Kasumi-1 (cell line): ENCODE data around the gene MAP6D1.

Source experiments
- DNase-seq, 2 experiments: peaks; one replicate each; lab custom pipeline; 2025; lab: John Stamatoyannopoulos, UW

The MAP6D1 gene

GRCh38 chr3:183823963-183824362 lies 1.4 kb downstream of the MAP6D1 start:
- DNase-seq: peak; percentile 7 to 17

GRCh38 chr3:183822631-183823030 lies 2.7 kb downstream of the MAP6D1 start:
- DNase-seq: no peak

DNA sequence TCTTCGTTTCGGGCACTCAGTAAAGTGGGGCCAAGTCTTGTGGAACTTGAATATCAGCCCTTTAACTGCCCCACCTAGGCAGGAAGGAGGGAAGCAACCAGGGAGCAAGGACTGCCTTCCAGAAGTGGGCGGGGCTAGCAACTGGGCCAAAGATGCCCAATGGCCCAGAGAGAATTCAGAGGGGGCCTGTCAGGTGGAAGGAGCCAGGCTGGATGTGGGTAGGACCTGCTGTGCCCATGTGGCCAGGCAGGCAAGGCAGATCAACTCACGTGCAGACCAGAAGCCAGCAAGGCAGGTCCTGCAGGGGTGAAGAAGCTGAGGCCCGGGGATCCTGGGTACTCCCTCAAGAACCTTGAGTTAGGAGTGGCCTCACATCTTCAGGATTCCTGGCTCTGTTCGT lies 5.5 kb downstream of the MAP6D1 start:
- DNase-seq: no peak

GRCh38 chr3:183818706-183819624 lies 6.4 kb downstream of the MAP6D1 start:
- DNase-seq: no peak

DNA sequence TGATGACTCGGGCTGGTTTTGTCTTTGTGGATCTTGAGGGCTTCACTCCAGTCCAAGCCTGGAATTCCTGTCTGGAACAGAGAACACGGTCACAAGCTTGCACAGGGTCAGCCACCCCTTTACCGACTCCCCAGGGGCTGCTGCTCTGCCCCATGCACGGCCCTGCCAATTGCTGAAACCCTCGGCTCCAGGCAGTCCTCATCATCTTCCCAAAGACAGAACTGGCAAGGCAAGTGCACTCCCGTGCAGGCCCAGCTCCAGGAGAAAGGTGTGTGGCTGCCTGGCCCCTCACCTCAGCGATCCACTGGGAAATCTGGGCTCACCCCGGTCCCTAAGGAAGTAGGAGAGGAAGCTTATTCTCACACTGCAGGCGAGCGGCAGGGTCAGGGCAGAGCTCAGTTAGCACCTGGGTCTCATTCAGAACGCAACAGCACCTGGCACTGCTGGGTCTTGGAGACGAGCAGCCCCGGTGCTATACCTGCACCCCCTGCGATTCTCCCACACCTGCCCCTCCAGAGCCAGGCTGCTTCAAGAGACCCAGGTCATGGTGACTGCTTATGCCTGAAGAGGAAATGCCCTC lies 7.2 kb downstream of the MAP6D1 start:
- no peak for DNase-seq

DNA sequence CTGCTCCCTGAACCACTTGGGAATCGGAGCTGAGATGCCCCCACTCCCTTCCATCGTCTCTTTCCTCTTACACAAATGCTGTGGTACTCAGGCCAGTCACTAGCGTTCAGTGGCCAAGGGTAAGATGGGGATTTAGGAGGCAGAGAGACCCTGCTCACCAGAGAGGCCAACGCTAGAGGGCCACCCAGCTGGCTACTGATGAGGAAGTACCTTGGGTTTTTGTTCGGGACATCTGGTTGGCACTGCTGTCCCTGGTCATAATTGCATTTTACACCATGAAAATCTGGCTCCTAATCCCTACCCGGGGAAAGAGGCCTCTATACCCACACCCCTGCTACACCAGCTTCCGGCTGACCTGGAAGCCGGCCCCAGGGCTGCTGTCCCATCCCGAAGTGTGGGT lies 7.7 kb downstream of the MAP6D1 start:
- no peak for DNase-seq

DNA sequence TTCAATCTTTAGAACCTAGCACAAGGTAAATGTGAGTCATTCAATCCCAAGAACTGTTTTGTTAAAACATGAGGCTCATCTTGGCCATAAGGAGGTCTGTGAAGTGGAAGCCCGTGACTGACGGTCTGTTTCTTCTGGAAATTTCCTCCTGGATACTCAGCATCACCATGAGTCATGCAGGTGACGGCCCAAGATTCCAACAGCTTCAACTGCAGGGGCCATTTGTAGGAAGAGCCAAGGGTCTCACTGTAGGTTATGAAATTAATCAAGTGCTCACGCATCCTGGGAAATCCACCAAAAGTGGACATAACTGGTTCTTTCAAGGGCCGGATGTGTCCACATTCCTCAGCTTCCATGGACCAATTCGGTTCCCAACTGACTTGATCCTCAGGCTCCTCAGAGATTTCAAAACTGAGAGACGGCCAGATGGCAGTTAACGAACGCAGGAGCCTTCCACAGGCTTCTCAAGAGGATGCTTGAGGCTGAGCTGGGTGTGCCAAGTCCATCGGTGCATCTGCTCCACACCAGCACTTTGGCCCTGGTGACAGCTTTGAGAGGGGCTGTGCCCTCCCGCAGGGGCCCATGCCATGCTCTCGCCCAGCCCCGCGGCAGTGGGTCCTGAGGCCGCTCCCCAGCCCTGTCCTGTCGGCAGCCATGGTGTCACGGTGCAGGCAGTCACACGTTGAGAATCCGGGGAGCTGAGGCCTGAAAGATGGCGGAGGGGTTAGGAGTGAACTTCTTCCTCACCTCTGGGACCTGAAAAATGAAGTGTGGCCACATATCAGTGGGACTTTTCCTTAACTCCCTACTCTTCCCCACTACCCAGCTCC lies 8.5 kb downstream of the MAP6D1 start:
- no peak for DNase-seq

DNA sequence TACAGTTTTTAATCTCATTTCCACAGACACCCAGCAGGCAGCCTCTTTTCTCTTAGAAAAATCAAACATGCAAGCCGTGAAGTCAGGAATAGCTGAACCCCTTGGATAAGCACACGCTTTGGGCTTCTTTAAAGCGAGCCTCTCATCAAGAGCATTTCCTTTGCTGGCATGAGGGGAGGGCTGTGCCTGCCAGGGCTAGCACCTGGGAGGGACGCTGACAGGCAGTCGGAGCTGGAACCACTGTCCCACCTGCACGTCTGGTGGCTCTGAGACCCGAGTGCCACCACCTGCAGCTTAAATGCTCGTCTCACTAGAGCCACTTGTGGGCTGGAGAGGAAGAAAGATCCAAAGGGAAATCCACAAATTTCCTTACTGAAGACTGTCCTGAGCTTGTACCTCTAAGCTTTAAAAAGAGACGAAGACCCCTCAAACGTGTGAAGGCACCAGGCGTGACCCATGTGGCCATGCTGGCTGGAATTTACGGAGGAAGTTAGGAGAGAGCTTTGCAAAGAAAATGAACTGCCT lies 9.4 kb downstream of the MAP6D1 start:
- no peak for DNase-seq

- DNase-seq: no peak
Observed at GRCh38 chr3:183815563-183815940, 9.8 kb downstream of the MAP6D1 start.

GRCh38 chr3:183814240-183814639 lies 11.1 kb downstream of the MAP6D1 start:
- no peak for DNase-seq

- DNase-seq: no peak
Observed at GRCh38 chr3:183812761-183813445, 12.5 kb downstream of the MAP6D1 start.

DNA sequence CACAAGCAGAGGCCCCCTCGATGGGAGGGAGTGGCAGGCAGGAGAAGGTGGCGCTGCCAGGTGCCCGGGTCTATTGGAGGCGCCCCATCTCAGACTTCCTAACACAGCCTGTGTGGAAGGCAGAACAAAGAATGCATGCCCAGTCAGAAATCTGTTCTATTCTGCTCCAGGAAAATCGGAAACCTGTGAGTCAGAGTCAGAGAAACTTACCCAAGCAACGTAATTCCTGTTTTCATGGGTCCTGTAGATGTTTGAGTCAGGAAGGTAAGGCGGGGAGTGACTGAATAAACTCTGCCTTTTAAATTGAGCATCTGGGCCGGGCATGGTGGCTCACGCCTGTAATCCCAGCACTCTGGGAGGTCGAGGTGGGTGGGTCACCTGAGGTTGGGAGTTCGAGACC lies 13.7 kb downstream of the MAP6D1 start:
- no peak for DNase-seq

DNA sequence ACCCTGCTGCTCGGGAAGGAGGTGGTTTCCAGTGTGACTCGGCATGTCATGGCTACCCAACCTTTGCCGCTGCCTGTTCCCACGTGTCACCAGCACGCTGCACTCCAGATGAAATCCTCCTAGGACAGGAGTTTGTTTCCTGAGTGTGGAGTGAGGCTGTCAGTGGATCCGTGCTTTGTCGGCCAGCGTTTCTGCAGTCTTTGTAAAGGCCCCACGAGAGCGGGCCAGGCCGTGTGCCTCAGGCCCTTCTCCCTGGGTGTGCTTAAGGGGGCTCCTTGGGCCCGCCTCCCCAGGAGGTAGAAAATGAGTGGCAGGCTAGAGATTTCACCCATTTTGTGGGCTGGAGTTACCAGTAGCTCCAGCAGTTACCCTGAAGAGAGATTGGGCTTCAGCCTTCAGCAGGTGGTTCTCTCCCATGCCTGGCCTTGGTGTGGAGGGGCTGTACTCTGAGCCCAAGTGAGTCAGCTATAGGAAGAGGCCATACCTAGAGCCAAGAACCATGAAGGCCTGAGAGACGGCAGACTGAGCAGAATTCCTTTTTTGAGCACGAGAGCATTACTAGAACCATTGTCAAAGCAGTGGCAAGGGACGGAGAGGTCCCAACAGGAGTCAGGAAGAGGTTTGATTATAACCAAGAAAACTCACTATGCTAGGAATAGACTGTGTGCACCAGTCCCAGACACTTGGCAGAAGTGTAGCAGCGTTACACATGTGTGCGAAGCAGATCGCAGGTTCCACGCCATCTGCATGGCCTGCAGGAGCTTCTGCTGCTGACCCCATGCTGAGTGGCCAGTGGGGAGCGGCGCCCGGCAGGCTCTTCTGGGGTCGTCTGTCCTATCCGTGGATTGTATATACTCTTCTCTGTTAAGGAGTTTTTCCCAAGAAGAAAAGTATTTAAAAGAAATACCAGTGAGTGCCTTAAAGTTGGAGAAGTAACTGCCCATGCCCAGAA lies 14.5 kb downstream of the MAP6D1 start:
- DNase-seq: no peak

GRCh38 chr3:183809270-183809669 lies 16.1 kb downstream of the MAP6D1 start:
- DNase-seq: no peak

- no peak for DNase-seq
Observed at GRCh38 chr3:183808355-183808754, 17.0 kb downstream of the MAP6D1 start.

DNA sequence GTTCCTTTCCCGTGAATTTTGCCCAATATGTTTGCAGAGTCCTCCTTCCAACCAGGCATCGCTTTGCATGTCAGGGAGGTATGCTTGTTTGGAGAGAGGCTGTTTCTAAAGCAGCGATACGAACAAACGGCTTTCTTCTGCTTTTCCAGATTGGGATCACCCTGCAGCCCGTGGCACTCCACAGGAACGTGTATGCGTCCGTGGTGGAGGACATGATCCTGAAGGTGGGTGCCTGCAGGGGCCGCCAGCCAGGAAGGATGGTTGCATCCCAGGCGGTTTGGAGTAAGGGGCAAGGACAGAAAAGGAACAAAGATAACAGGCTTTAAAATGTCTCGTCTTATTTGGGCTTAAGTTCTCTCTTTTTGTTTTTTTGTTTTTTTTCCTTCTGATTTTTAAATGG lies 17.5 kb downstream of the MAP6D1 start:
- DNase-seq: no peak

GRCh38 chr3:183807209-183807728 lies 18.1 kb downstream of the MAP6D1 start:
- no peak for DNase-seq

- no peak for DNase-seq
Observed at GRCh38 chr3:183802989-183803388, 22.4 kb downstream of the MAP6D1 start.

DNA sequence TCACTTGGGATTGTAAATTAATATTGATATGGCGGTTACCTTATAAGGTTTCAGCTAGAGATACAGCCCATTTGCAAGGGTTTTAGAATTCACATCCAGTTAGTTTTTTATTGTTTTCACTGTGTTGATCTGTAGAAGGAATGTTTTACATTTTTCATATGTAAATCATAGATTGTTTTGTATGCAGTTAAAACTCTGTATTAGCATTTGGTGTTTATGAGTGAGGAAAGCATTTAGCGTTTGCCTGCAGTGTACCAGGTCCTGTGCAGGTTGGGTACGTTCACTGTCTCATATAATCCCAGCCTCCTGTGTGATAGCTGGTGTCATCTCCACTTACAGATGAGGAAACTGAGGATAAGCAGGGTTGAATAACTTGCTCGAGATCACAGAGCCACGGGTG lies 23.8 kb downstream of the MAP6D1 start:
- DNase-seq: no peak

GRCh38 chr3:183800243-183800863 lies 25.0 kb downstream of the MAP6D1 start:
- DNase-seq: no peak
